ENCODE results near the gene SCMH1.

SCMH1 gene

DNA sequence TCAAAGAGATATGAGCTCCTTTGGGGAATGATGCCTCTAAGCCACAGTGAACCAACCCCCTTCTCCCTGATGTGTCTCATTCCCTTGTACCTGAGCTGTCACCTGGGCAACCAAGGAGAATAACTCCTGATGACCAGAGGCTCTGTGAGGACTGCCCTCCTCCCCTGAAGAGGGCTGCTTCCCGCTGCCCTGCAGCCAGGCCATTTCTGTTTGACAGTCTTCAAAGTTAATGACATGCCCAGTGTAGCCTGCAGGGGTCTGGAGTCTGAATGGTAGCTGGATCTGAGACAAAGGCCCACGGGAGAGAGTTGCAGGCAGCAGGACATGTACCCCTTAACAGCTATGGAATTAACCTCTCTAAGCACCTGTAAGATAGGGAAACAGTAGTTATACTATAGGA, 217.2 kb downstream of the SCMH1 start:
- no peak for DNase-seq (ENCODE audit: low spot score)

GRCh38 chr1:41023279-41023990, 218.7 kb downstream of the SCMH1 start:
- DNase-seq (ENCODE audit: low spot score): no peak

- DNase-seq (ENCODE audit: low spot score): no peak
Measured at GRCh38 chr1:41022424-41022823, 219.7 kb downstream of the SCMH1 start.

DNA sequence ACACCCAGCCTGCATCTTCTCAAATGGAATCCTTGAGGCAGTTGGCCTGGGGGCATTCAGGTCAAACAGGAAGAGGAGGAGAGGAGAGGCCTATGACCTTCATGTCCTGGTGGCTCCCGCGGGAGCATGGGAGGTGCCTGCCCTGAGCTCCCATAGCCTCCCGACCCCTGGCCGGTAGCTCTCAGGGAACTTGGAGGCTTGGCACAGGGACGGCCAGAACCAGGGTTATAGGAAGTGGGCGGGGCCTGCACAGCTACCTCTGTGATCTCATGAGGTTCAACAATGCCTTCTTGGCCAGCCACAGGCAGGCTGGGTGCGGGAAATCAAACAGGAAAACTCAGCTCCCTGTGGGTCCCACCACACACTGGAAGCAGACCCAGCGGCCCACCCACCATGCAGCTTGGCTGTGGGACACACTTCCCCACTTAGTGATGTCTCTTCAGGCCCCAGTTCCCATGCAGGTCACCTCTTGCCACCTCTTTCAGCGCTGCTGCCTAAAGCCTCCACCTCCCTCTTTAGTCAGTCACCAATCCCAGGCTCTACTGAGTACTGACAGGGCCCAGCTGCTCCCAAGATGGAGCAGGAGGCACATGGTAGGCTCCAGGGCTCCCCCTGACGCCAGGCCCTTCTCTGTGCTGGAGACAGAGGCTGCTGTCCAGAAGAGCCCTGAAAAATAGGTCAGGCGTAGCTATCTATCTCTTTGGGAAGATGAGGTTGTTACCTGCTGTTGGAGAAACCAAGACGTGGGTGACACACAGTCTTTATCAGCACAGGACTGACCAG, 220.4 kb downstream of the SCMH1 start, which contains the start of gene SLFNL1:
TSS of gene SLFNL1 (minus strand) at position 200 of the 783 bp plus-strand sequence. CDS start 1,065 bp downstream, outside the sequence.
- DNase-seq (ENCODE audit: low spot score): no peak

DNA sequence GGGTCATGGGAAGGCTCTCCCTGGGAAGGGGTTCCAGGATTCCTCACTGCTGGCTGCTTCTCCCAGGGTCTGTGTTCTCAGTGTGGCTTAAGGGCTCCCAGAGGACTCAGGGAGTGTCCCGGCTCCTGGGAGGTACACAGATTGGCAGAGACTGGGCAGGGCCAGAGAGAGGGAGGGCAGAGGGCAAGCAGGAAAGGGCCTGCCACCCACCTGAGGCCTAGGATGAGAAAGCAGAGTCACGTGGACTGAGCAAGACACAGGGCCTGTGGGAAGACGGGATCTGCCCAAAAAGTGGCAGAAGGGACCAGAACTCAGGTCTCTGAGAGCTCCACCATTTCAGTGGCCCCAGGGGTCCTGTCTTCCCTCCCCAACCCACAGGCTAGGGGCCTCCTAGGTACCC, 221.5 kb downstream of the SCMH1 start:
- DNase-seq (ENCODE audit: low spot score): no peak

GRCh38 chr1:41020109-41020576, 222.0 kb downstream of the SCMH1 start:
- DNase-seq (ENCODE audit: low spot score): no peak

GRCh38 chr1:41019353-41019745, 222.8 kb downstream of the SCMH1 start:
- no peak for DNase-seq (ENCODE audit: low spot score)

DNA sequence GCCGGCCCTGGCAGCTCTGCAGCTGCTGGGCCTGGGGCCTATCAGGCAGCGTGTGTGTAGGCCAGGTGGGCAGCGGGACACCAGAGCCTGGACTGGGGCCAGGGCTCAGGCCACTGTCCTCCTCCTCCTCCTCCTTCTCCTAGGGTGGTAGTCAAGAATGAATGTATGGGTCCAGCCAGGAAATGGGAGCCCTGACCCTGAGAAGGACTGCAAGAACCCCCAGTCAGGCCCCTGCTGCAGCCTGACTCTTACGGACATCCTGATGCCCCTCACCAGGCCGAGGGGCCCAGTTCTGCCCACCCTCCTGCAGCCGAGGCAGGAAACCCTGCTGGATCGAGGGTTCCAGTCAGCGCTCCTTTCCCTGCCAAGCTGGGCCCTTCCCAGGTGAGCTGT, 224.1 kb downstream of the SCMH1 start:
- DNase-seq (ENCODE audit: low spot score): no peak

GRCh38 chr1:41017141-41018017, 224.7 kb downstream of the SCMH1 start:
- no peak for DNase-seq (ENCODE audit: low spot score)

- no peak for DNase-seq (ENCODE audit: low spot score)
Measured at GRCh38 chr1:41015897-41016470, 226.1 kb downstream of the SCMH1 start.

DNA sequence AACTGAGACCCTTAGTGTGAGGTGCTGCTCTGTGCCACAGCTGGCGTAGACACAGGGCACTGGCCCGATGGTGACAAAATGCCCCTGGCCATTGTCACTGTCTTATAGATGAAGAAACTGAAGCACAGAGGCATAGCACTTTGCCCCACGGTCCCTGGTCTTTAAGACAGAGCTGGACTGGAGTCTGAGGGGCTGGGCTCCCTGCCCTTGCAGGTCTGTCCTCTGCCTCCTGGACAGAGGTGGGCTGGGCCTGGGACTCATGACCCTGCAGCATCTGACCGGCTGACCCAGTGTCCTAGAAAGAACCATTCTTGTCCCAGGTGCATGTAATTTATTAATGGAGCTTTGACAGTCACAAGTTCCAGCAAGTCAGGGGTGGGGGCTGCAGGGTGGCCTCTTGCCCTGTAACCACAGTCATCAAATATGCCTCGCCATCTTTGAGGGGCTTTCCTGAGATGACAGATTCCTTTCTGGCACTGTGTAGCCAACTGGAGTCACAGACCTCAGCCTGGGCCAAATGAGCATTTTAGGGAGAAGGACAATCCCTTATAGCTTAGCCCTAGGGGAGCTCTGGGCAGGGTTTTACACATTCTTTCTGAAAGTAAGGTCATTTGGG, 226.7 kb downstream of the SCMH1 start:
- DNase-seq (ENCODE audit: low spot score): no peak

DNA sequence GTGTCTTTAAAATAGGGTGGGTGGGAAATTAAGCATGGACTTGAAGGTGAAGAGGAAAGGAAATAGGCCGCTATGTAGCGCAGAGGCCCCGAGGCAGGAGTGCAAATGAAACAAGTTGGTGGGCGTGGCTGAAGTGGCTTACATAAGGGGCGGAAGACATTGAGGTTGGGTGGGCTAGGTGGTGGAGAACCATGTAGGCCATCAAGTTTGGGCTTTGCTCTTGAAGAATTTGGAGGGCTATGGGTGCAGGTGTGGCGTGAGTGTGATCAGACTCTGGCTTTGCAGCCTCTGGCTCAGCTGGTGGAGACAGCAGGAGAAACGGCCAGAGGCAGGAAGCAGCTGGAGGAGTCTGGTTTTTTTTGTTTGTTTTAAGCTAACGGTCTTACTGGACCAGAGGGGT, 227.2 kb downstream of the SCMH1 start:
- no peak for DNase-seq (ENCODE audit: low spot score)

DNA sequence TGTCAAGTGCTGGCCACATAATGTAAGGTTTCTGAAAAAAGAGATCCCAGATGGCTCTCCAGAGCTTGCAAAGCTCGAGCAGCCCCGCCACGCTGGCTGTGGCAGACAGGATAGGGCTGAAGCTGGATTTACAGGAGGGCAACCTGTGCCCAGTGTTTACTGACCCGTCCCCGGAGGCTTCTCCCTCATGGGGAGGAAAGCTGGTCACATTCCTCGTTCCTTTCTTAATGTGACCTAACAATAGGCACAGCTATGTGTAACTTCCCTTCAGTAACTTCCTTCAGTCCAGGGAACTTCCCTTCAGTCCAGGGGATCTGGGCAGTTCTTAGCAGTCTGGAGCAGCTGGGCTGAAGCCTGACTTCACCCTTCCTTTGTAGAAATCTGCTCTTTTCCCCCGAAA, 228.3 kb downstream of the SCMH1 start:
- DNase-seq (ENCODE audit: low spot score): no peak

DNA sequence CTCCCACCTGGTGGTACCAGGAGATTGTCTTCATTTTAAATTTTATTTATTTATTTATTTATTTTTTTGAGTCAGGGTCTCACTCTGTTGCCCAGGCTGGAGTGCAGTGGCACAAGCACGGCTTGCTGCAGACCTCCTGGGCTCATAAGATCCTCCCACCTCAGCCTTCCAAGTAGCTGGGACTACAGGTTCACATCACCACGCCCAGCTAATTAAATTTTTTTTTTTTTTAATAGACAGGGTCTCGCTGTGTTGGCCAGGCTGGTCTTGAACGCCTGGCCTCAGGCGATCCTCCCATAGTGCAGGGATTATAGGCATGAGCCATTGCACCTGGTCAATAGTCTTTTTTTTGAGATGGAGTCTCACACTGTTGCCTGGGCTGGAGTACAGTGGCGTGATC, 229.1 kb downstream of the SCMH1 start:
- DNase-seq (ENCODE audit: low spot score): no peak

DNA sequence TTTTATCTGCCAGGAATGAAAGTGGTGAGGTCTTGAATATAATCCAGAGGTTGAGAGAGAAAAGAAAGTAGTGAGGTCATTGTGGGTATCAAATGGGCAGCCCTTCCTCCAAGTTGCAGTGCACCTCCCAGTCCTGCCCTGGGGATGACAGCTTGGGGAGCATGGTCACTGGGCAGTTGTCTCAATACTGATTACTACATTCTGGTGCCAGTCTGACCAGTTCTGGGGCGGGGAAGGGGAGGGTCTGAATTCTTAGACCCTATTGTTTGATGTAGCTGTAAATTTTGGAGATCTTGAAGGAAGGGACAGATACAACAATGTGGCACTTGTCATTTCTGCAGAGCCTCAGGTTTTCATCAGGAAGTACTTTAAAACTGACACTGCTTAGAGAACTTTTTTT, 231.8 kb downstream of the SCMH1 start:
- no peak for DNase-seq (ENCODE audit: low spot score)

GRCh38 chr1:41009466-41009865, 232.6 kb downstream of the SCMH1 start:
- DNase-seq (ENCODE audit: low spot score): no peak

- no peak for DNase-seq (ENCODE audit: low spot score)
Measured at GRCh38 chr1:41006942-41007865, 234.9 kb downstream of the SCMH1 start.

- no peak for DNase-seq (ENCODE audit: low spot score)
Measured at GRCh38 chr1:41005876-41006275, 236.2 kb downstream of the SCMH1 start.

DNA sequence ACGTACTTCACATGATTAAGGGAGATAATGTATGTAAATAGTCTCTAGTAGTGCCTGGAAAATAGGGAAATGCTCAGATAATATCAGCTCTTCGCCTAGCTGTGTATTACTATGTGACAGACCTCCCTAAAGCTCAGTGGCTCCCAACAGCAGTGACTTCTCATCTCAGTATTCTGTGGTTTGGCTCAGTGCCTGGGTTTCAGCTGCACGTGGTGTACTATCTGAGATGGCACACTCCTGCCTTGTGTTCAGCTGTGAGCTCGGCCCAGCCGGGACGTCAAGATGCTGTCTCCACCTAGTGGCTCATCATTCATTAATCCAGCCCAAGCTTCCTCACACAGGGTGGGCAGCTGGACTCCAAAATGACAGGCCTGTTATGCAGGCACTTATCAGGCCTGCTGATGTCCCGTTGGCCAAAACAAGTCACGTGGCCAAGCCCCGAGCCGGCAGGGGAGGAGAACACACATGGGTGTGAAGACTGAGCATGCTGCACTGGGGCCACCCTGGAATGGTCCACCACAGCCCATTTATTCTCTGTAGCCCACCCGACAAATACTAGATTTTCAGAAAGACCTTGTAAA, 238.4 kb downstream of the SCMH1 start:
- peak; percentile 94 for DNase-seq (ENCODE audit: low spot score)

- no peak for DNase-seq (ENCODE audit: low spot score)
Measured at GRCh38 chr1:41003127-41003639, 238.9 kb downstream of the SCMH1 start.
